ENCODE data around the gene ZNF496. TPM values are rescaled to one million over a fixed set of nuclear protein-coding genes. Genes with fewer than 3 reads are reported as not detected.

The ZNF496 gene
- total and polyA plus RNA-seq, 11 donors, result 6.2 to 37.9 (median 15.0) TPM

DNA sequence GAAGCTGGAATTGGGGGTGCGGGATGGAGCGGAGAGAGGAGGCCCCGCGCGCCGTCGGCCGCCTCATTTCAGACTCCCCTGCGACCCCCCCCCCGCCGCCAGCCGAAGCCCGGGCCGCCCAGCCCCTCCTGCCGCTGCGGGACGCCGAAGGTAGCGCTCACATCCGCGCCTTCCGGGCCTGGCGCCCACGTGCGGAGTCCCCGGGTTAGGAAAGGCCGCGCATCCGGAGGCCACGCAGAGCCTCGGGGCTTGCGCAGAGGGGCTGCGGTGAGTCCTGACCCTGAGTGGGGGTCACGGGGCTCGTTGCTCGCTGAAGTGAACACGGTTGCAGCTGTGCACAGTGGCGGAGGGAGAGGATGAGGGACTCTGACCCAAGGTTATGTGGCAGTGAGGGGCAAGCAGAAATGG is 552 bp upstream of the ZNF496 start:
- peak overlapping the region; percentile 82 to 98 (median 94) for H3K27ac ChIP-seq
- H3K4me3 ChIP-seq, result peak overlapping the region; percentile 81 to 99 (median 97)
- H3K27me3 ChIP-seq, result no peaks in the 10 kb centered on the region
- ATAC-seq (peak in 3 of 4 donors; percentile 57 to 58 (median 58)), DNase-seq (peak; percentile 58 to 84 (median 69))
- TF ChIP-seq POLR2A (IDR thresholded peaks at IDR 0.05), result no peak
- TF ChIP-seq, protein P1, sequence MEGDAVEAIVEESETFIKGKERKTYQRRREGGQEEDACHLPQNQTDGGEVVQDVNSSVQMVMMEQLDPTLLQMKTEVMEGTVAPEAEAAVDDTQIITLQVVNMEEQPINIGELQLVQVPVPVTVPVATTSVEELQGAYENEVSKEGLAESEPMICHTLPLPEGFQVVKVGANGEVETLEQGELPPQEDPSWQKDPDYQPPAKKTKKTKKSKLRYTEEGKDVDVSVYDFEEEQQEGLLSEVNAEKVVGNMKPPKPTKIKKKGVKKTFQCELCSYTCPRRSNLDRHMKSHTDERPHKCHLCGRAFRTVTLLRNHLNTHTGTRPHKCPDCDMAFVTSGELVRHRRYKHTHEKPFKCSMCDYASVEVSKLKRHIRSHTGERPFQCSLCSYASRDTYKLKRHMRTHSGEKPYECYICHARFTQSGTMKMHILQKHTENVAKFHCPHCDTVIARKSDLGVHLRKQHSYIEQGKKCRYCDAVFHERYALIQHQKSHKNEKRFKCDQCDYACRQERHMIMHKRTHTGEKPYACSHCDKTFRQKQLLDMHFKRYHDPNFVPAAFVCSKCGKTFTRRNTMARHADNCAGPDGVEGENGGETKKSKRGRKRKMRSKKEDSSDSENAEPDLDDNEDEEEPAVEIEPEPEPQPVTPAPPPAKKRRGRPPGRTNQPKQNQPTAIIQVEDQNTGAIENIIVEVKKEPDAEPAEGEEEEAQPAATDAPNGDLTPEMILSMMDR (IDR thresholded peaks at IDR 0.05), result no peak
- intact Hi-C loops (cut with DNase I), result loop anchor here in 6 of 10 donors (5.0 to 10.0 kb wide), 5 partner anchors 40 to 397 kb away; partner anchors contain the start of gene AHCTF1 (in 1 of the 6)
- no peaks in the 10 kb centered on the region for H3K9me3 ChIP-seq
- H3K4me1 ChIP-seq, result peaks cover 6 to 64% (median 42%) of the 10 kb centered on the region in 12 donors
- 1% methylated on average over 16 to 38 of the region's 38 CpGs; no CpG with 5 or more reads in 1 of the 4 donors for WGBS, 4 donors
- H3K36me3 ChIP-seq, result peaks cover 0 to 29% (median 26%) of the 10 kb centered on the region in 9 donors

DNA sequence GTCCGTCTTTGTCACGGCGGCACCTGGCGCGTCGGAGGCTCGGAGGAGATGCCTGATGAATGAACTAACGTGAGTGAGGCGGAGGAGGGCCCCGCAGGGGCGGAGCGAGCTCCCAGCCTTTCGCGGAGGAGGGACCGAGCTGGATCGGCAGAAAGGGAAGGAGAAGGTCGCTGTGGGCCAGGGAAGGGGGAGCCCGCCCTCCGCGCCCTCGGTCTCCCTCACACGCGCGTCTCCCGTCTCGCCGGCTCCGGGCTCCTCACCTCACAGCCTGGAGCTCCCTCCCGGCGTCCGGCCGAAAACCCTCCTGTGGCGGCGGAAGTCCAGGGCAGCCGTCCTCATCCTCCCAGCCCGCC is 519 bp downstream of the ZNF496 start:
- no peaks in the 10 kb centered on the region for H3K27me3 ChIP-seq
- peaks cover 0 to 39% (median 33%) of the 10 kb centered on the region in 9 donors for H3K36me3 ChIP-seq
- WGBS, 4 donors, result 0% methylated on average over 4 to 36 of the region's 36 CpGs
- peak overlapping the region; percentile 82 to 98 (median 94) for H3K27ac ChIP-seq
- no peaks in the 10 kb centered on the region for H3K9me3 ChIP-seq
- H3K4me3 ChIP-seq, result peak overlapping the region; percentile 81 to 99 (median 97)
- TF ChIP-seq POLR2A (IDR thresholded peaks at IDR 0.05), result peak in 1 of 2 donors; percentile 56
- TF ChIP-seq, protein P1 (IDR thresholded peaks at IDR 0.05), result no peak
- H3K4me1 ChIP-seq, result peaks cover 6 to 53% (median 38%) of the 10 kb centered on the region in 12 donors
- intact Hi-C loops (cut with DNase I), result loop anchor here in 6 of 10 donors (2.0 to 10.0 kb wide), 6 partner anchors 41 to 396 kb away; partner anchors contain the start of gene AHCTF1 (in 1 of the 6)
- ATAC-seq (peak; percentile 60 to 78 (median 70)), DNase-seq (peak; percentile 77 to 87 (median 82))

DNA sequence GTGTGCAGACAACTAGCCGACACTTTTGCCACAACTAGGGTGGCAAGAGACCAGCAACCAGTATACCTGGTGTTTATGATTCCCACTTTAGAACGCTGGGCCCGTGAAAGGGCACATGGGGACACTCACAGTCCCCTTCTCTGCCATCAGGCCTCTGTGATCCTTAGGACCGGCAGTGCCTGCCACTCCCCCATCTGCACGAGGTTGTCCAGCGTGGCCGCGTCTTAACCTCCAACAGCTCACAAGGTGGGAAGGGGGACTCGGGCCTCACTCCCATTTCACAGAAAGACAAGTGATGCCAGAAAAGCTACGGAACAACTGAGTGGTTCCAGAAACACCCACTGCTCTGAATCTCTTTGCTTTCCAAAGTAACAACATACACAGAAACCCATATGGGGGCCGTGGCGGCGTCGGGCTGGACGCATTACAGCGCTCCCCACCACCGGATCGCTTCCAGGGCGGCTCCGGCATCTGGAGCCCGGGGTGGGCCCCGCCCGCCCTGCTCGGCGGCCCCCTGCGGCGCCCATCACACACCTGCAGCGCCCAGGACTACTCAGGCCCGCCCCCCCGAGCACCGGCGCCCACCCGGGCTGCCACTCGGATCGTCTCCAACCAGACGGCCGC is 1.0 kb downstream of the ZNF496 start:
- Histone ChIP-seq H3K27ac (peak overlapping the region in 11 of 12 donors; percentile 82 to 98 (median 95)), H3K36me3 (peaks cover 0 to 43% (median 34%) of the 10 kb centered on the region in 9 donors), H3K9me3 (no peaks in the 10 kb centered on the region), H3K4me1 (peaks cover 6 to 48% (median 35%) of the 10 kb centered on the region in 12 donors), H3K4me3 (peak overlapping the region; percentile 81 to 99 (median 97)), H3K27me3 (no peaks in the 10 kb centered on the region)
- TF ChIP-seq, protein P1 (IDR thresholded peaks at IDR 0.05), result no peak
- no peak for TF ChIP-seq POLR2A (IDR thresholded peaks at IDR 0.05)
- 8 to 33% (median 20%) methylated on average over 4 to 37 of the region's 37 CpGs for WGBS, 4 donors
- intact Hi-C loops (cut with DNase I), result loop anchor here in 6 of 10 donors (2.0 to 10.0 kb wide), 6 partner anchors 42 to 396 kb away; partner anchors contain the start of gene AHCTF1 (in 1 of the 6)
- DNase-seq (no peak), ATAC-seq (peak in 1 of 4 donors; percentile 2)

DNA sequence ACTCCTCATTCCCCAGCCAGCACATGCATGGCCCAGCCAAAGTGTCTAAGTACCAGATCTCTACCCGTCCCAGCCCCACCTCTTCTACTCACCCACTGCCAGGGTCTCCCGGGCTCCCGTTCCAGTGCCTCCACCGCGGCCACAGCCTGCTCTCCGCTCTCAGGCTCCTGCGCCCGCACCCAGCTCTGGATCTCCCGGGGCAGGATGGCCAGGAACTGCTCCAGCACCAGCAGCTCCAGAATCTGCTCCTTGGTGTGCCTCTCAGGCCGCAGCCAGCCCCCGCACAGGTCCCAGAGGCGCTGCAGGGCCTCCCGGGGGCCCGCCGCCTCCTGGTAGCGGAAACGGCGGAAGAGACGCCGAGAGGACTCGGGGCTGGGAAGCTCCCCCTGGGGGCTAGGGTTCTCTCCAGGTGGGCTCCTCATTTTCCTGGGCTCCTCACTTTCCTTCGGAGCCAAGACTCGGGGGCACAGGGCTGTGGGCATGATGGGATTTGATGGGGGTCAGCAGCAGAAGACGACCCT is 2.5 kb downstream of the ZNF496 start:
- WGBS, 4 donors, result 95 to 97% (median 96%) methylated on average over 15 to 24 of the region's 24 CpGs
- H3K36me3 ChIP-seq, result peaks cover 0 to 57% (median 39%) of the 10 kb centered on the region in 9 donors
- no peak overlapping the region for H3K27ac ChIP-seq
- no peak overlapping the region for H3K4me3 ChIP-seq
- H3K4me1 ChIP-seq, result peaks cover 6 to 36% (median 25%) of the 10 kb centered on the region in 12 donors
- intact Hi-C loops (cut with DNase I), result loop anchor here in 1 of 10 donors (10.0 kb wide), 1 partner anchor 114 kb away; no protein-coding TSS in a partner anchor
- TF ChIP-seq POLR2A (IDR thresholded peaks at IDR 0.05), result no peak
- TF ChIP-seq, protein P1 (IDR thresholded peaks at IDR 0.05), result no peak
- no peaks in the 10 kb centered on the region for H3K27me3 ChIP-seq
- no peak for ATAC-seq
- no peak for DNase-seq
- H3K9me3 ChIP-seq, result no peaks in the 10 kb centered on the region
